Transverse colon (tissue), 4 donors: ENCODE data around the gene GNG4. TPM values are rescaled to one million over a fixed set of nuclear protein-coding genes. Genes with fewer than 3 reads are reported as not detected.

Source experiments
- DNase-seq: peaks from one replicate; pipeline ENCODE4 v3.0.0-alpha.2; 2019
- H3K27ac ChIP-seq, 4 donors: fragments of 200-600 bp; sonication (generic); 2 replicates each; pipeline ENCODE4 v1.5.1; 2016 to 2018; ENCODE audit warnings: inconsistent platforms in 4 of 4
- H3K27me3 ChIP-seq: fragments of 200-600 bp; sonication (generic); 2 replicates; pipeline ENCODE4 v1.5.1; 2017; ENCODE audit warnings: inconsistent platforms
- H3K36me3 ChIP-seq, 4 donors: fragments of 200-600 bp; sonication (generic); 2 replicates each; pipeline ENCODE4 v1.5.1; 2017 to 2019; ENCODE audit warnings: inconsistent platforms in 4 of 4
- H3K4me1 ChIP-seq, 4 donors: fragments of 200-600 bp; sonication (generic); 2 replicates each; pipeline ENCODE4 v1.5.1; 2017 to 2020; ENCODE audit warnings: inconsistent platforms in 4 of 4
- H3K4me3 ChIP-seq, 4 donors: fragments of 200-600 bp; sonication (generic); 1 replicate in 1 of 4; 2 replicates in 3 of 4; pipeline versions ENCODE4 v1.5.1 to v1.6.1; 2017 to 2019; ENCODE audit warnings: inconsistent platforms in 4 of 4
- H3K9me3 ChIP-seq, 2 donors: fragments of 200-600 bp; sonication (generic); 2 replicates each; pipeline ENCODE4 v1.5.1; 2017 to 2019; ENCODE audit warnings: inconsistent platforms in 2 of 2
- EP300 ChIP-seq: sonication (generic); formaldehyde crosslinking; IDR thresholded peaks from one replicate; pipeline ENCODE4 v1.6.1; 2017; ENCODE audit warnings: antibody characterized with exemption, low read depth
- POLR2A ChIP-seq: fragments of 450-650 bp; IDR thresholded peaks from one replicate; pipeline ENCODE4 v1.6.1; 2016; ENCODE audit warnings: antibody characterized with exemption, mild to moderate bottlenecking, moderate library complexity
- POLR2AphosphoS5 ChIP-seq, 3 donors: sonication (generic); formaldehyde crosslinking; IDR thresholded peaks; one replicate each; pipeline ENCODE4 v1.6.1; 2016; ENCODE audit warnings: antibody characterized with exemption in 3 of 3
- WGBS, 2 donors: methylation state at CpG; one replicate each; pipeline ENCODE4 v1.1.5; 2018; ENCODE audit warnings: low coverage in 1 of 2; 5-methylcytosine and 5-hydroxymethylcytosine counted together
- in situ Hi-C, 4 donors: fragments of 200-750 bp; cut with MboI; loops; one replicate each; pipeline versions ENCODE4 v1.15.0 to v1.15.1; 2017; ENCODE audit warnings: low sequenced_read_pairs in 3 of 4, low pct_ligation_motif_present in 1 of 4, low pct_unique_long_range_greater_than_20kb in 1 of 4
- intact Hi-C: fragments of 100-400 bp; cut with DNase I; formaldehyde crosslinking; loops from one replicate; pipeline ENCODE4 v1.15.1; 2023; ENCODE audit warnings: low total_unique reads
- total RNA-seq, 4 donors: library from RNA; depleted of rRNA; stranded (reverse); fragments of >200 nt; gene quantifications; one replicate each; pipeline ENCODE4 v1.1.0, GENCODE V29; 2016
- TF ChIP-seq, protein P1 (sequence below), 5 experiments: fragments of 200-600 bp in 3 of 5; fragments of 450-650 bp in 2 of 5; sonication (generic) in 3 of 5; IDR thresholded peaks; 1 replicate in 2 of 5; 2 replicates in 3 of 5; pipeline ENCODE4 v1.5.1; 2016 to 2017; ENCODE audit warnings: antibody characterized with exemption in 5 of 5, inconsistent platforms in 3 of 5, mild to moderate bottlenecking in 2 of 5, moderate library complexity in 1 of 5

Gene GNG4
- total RNA-seq, 4 donors from 2014 or later: 0.37 to 6.8 (median 5.5) TPM

DNA sequence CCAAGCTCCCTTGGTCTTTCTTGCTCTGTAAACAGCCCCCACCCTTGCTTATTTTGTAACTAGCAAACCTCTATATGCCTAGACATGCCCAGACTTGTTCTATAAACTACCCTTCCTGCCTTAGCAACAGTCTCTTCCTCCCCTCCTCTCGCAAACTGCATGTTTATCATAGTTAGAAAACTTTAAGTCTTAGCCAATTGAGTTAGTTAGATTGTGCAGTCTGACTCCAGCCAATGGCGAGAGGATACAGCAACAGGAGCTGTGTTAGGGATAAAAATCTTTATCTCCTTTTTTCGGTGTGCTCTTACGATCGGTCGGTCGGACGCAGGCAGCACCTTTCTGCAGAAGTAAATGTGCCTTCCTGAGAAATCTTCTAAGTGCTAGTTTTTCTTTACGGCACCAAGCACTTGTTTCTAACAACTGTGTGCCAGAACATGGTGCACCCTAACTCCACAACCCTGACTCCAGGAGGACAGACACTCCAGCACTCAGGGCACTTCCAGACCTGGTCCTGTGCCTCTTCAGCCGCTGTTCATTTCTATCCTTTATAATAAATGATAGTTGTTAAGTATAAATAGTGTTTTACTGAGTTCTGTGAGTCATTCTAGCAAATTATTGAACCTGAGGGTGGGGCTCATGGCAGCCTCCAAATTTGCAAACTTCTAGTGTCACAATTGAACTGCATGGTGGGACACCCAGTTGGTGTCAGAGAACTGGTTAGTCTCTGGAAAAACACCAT, 25.7 kb upstream of the GNG4 start:
- 97 to 98% methylated on average over 7 to 10 of the region's 10 CpGs for whole genome bisulfite sequencing, 2 donors
- no peak overlapping the region for H3K4me3 ChIP-seq
- H3K27ac ChIP-seq: no peak overlapping the region
- no peak for TF ChIP-seq EP300
- TF ChIP-seq, protein P1, sequence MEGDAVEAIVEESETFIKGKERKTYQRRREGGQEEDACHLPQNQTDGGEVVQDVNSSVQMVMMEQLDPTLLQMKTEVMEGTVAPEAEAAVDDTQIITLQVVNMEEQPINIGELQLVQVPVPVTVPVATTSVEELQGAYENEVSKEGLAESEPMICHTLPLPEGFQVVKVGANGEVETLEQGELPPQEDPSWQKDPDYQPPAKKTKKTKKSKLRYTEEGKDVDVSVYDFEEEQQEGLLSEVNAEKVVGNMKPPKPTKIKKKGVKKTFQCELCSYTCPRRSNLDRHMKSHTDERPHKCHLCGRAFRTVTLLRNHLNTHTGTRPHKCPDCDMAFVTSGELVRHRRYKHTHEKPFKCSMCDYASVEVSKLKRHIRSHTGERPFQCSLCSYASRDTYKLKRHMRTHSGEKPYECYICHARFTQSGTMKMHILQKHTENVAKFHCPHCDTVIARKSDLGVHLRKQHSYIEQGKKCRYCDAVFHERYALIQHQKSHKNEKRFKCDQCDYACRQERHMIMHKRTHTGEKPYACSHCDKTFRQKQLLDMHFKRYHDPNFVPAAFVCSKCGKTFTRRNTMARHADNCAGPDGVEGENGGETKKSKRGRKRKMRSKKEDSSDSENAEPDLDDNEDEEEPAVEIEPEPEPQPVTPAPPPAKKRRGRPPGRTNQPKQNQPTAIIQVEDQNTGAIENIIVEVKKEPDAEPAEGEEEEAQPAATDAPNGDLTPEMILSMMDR (IDR thresholded peaks at IDR 0.05): no peak
- H3K4me1 ChIP-seq: no peaks in the 10 kb centered on the region
- no peaks in the 10 kb centered on the region for H3K27me3 ChIP-seq
- peaks cover 14 to 20% of the 10 kb centered on the region in 2 donors for H3K9me3 ChIP-seq
- DNase-seq: no peak
- peaks cover 0 to 54% (median 19%) of the 10 kb centered on the region in 4 donors for H3K36me3 ChIP-seq
- intact Hi-C loops (no loop called here), in situ Hi-C loops (no loop called here)

- WGBS, 2 donors: 77 to 80% methylated on average over 1 to 7 of the region's 7 CpGs
- peaks cover 0 to 65% (median 21%) of the 10 kb centered on the region in 4 donors for H3K36me3 ChIP-seq
- in situ Hi-C loops: no loop called here
- no peak for DNase-seq
- H3K27ac ChIP-seq: no peak overlapping the region
- no peaks in the 10 kb centered on the region for H3K27me3 ChIP-seq
- H3K4me1 ChIP-seq: no peaks in the 10 kb centered on the region
- intact Hi-C loops: no loop called here
- peaks cover 26 to 32% of the 10 kb centered on the region in 2 donors for H3K9me3 ChIP-seq
- no peak for TF ChIP-seq EP300
- TF ChIP-seq POLR2A: no peak
- no peak for TF ChIP-seq POLR2AphosphoS5 (IDR thresholded peaks at IDR 0.05)
- TF ChIP-seq, protein P1 (IDR thresholded peaks at IDR 0.05): no peak
- H3K4me3 ChIP-seq: no peak overlapping the region
Observed at GRCh38 chr1:235673981-235674380, 24.4 kb upstream of the GNG4 start.

DNA sequence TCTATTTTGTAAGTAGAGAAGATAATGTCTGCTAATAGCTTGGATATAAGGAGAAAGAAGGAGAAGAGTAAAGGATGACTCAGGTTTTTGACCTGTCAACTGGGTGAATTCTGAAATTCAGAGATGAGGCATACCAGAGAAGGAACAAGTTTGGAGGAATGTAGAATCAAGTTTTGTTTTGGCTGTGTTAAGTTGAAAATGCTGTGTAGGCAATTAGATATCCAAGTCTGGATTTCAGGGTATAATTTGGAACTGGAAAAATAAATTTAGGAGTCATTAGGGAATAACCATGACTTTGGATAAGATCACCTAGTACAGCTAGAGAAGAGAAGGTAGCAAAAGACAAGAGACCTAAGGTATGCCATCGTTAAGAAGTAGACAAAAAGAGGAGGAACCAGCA, 22.4 kb upstream of the GNG4 start:
- DNase-seq: no peak
- H3K4me1 ChIP-seq: no peaks in the 10 kb centered on the region
- WGBS, 2 donors: 85 to 88% methylated on average over 1 of the region's 1 CpG
- peaks cover 0 to 65% (median 18%) of the 10 kb centered on the region in 4 donors for H3K36me3 ChIP-seq
- in situ Hi-C loops (no loop called here), intact Hi-C loops (no loop called here)
- H3K27me3 ChIP-seq: no peaks in the 10 kb centered on the region
- no peak overlapping the region for H3K27ac ChIP-seq
- peaks cover 26 to 32% of the 10 kb centered on the region in 2 donors for H3K9me3 ChIP-seq
- TF ChIP-seq POLR2AphosphoS5 (IDR thresholded peaks at IDR 0.05) (no peak), EP300 (no peak), POLR2A (no peak)
- TF ChIP-seq, protein P1 (IDR thresholded peaks at IDR 0.05): no peak
- H3K4me3 ChIP-seq: no peak overlapping the region

GRCh38 chr1:235670157-235670776, 20.7 kb upstream of the GNG4 start:
- in situ Hi-C loops (no loop called here), intact Hi-C loops (no loop called here)
- peaks cover 0 to 50% (median 14%) of the 10 kb centered on the region in 4 donors for H3K36me3 ChIP-seq

More at GRCh38 chr1:235670157-235670776, 20.7 kb upstream of the GNG4 start:
- peaks cover 26 to 30% of the 10 kb centered on the region in 2 donors for H3K9me3 ChIP-seq
- no peaks in the 10 kb centered on the region for H3K4me1 ChIP-seq
- no peak overlapping the region for H3K27ac ChIP-seq
- H3K4me3 ChIP-seq: no peak overlapping the region
- DNase-seq: no peak
- no peak for TF ChIP-seq POLR2A
- TF ChIP-seq POLR2AphosphoS5 (IDR thresholded peaks at IDR 0.05): no peak
- no peak for TF ChIP-seq EP300
- TF ChIP-seq, protein P1 (IDR thresholded peaks at IDR 0.05): no peak
- WGBS, 2 donors: 97 to 100% methylated on average over 1 to 8 of the region's 8 CpGs
- no peaks in the 10 kb centered on the region for H3K27me3 ChIP-seq
